ENCODE data around the gene ITGB7. TPM values are rescaled to one million over a fixed set of nuclear protein-coding genes. Genes with fewer than 3 reads are reported as not detected.
A peak's percentile ranks its signal among the peaks of the same experiment; 100 is the strongest.

Gene ITGB7
- total and polyA plus RNA-seq, 9 of the 15 experiments (the other 6 are each of a cell fraction or from before 2014, with no cell fraction given) = 0.06 to 2.0 (median 0.67) TPM

DNA sequence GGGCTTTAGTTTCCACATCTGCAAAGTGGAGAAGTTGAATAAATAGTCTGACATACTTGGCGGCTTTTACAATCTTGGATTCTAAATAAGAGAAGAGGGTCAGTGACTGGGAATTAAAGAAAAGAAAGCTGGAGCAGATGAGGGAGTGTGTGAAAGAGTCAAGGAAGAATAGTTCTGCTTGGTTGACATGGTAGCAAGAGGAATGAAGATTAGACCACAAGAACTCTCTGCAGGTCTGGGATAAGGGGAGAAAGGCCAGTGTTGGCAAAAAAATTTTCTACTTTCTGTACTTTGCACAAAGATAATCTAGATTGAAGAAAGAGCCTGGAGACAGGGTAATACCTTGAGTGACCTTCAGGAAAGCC is 5.9 kb downstream of the ITGB7 start (continued):
- no peak for TF ChIP-seq MYBL2 (IDR thresholded peaks at IDR 0.05; ENCODE audit: low read depth)
- no peak for TF ChIP-seq MYBL2 (CRISPR knock-in tag; IDR thresholded peaks at IDR 0.05; ENCODE audit: borderline replicate concordance)
- TF ChIP-seq YBX1 (IDR thresholded peaks at IDR 0.05) = no peak
- TF ChIP-seq MAFF (IDR thresholded peaks at IDR 0.05; ENCODE audit: low read length) = no peak
- TF ChIP-seq HDAC3 (IDR thresholded peaks at IDR 0.05; ENCODE audit: borderline replicate concordance, partially characterized antibody) = no peak
- no peak for TF ChIP-seq NCOA4 (IDR thresholded peaks at IDR 0.05; ENCODE audit: partially characterized antibody)
- no peak for TF ChIP-seq EWSR1 (IDR thresholded peaks at IDR 0.05; ENCODE audit: borderline replicate concordance, low read depth, partially characterized antibody)
- TF ChIP-seq ZNF75A (CRISPR knock-in tag; IDR thresholded peaks at IDR 0.05) = no peak
- no peak for TF ChIP-seq BRD4 (IDR thresholded peaks at IDR 0.05)
- TF ChIP-seq, protein P1, sequence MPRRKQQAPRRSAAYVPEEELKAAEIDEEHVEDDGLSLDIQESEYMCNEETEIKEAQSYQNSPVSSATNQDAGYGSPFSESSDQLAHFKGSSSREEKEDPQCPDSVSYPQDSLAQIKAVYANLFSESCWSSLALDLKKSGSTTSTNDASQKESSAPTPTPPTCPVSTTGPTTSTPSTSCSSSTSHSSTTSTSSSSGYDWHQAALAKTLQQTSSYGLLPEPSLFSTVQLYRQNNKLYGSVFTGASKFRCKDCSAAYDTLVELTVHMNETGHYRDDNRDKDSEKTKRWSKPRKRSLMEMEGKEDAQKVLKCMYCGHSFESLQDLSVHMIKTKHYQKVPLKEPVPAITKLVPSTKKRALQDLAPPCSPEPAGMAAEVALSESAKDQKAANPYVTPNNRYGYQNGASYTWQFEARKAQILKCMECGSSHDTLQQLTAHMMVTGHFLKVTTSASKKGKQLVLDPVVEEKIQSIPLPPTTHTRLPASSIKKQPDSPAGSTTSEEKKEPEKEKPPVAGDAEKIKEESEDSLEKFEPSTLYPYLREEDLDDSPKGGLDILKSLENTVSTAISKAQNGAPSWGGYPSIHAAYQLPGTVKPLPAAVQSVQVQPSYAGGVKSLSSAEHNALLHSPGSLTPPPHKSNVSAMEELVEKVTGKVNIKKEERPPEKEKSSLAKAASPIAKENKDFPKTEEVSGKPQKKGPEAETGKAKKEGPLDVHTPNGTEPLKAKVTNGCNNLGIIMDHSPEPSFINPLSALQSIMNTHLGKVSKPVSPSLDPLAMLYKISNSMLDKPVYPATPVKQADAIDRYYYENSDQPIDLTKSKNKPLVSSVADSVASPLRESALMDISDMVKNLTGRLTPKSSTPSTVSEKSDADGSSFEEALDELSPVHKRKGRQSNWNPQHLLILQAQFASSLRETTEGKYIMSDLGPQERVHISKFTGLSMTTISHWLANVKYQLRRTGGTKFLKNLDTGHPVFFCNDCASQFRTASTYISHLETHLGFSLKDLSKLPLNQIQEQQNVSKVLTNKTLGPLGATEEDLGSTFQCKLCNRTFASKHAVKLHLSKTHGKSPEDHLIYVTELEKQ (CRISPR knock-in tag; IDR thresholded peaks at IDR 0.05) = no peak
- peak; percentile 70 for TF ChIP-seq NCOR1 (IDR thresholded peaks at IDR 0.05)
- TF ChIP-seq, protein P2, sequence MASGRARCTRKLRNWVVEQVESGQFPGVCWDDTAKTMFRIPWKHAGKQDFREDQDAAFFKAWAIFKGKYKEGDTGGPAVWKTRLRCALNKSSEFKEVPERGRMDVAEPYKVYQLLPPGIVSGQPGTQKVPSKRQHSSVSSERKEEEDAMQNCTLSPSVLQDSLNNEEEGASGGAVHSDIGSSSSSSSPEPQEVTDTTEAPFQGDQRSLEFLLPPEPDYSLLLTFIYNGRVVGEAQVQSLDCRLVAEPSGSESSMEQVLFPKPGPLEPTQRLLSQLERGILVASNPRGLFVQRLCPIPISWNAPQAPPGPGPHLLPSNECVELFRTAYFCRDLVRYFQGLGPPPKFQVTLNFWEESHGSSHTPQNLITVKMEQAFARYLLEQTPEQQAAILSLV (tag; IDR thresholded peaks at IDR 0.05) = no peak
- no peak for TF ChIP-seq PHF20 (IDR thresholded peaks at IDR 0.05; ENCODE audit: partially characterized antibody)
- TF ChIP-seq ETV5 (CRISPR knock-in tag; IDR thresholded peaks at IDR 0.05; ENCODE audit: low read depth) = no peak
- no peak for TF ChIP-seq SIN3A (IDR thresholded peaks at IDR 0.05; ENCODE audit: borderline replicate concordance in 2 of 2, control insufficient read depth in 1 of 2, low read depth in 2 of 2, low read length in 2 of 2)
- TF ChIP-seq DPF2 (IDR thresholded peaks at IDR 0.05) = peak; percentile 85
- TF ChIP-seq, protein P3, sequence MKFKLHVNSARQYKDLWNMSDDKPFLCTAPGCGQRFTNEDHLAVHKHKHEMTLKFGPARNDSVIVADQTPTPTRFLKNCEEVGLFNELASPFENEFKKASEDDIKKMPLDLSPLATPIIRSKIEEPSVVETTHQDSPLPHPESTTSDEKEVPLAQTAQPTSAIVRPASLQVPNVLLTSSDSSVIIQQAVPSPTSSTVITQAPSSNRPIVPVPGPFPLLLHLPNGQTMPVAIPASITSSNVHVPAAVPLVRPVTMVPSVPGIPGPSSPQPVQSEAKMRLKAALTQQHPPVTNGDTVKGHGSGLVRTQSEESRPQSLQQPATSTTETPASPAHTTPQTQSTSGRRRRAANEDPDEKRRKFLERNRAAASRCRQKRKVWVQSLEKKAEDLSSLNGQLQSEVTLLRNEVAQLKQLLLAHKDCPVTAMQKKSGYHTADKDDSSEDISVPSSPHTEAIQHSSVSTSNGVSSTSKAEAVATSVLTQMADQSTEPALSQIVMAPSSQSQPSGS (CRISPR knock-in tag; IDR thresholded peaks at IDR 0.05) = no peak
- TF ChIP-seq ZC3H11A (IDR thresholded peaks at IDR 0.05; ENCODE audit: low read depth, low read length) = no peak
- TF ChIP-seq POLR3A (IDR thresholded peaks at IDR 0.05; ENCODE audit: borderline replicate concordance, extremely low read depth, insufficient read depth, insufficient read length) = no peak
- TF ChIP-seq ZNF124 (CRISPR knock-in tag; IDR thresholded peaks at IDR 0.05) = no peak
- TF ChIP-seq CSDE1 (IDR thresholded peaks at IDR 0.05) = no peak
- TF ChIP-seq SMAD3 (CRISPR knock-in tag; conservative IDR thresholded peaks at IDR 0.05) = no peak
- TF ChIP-seq, protein P4, sequence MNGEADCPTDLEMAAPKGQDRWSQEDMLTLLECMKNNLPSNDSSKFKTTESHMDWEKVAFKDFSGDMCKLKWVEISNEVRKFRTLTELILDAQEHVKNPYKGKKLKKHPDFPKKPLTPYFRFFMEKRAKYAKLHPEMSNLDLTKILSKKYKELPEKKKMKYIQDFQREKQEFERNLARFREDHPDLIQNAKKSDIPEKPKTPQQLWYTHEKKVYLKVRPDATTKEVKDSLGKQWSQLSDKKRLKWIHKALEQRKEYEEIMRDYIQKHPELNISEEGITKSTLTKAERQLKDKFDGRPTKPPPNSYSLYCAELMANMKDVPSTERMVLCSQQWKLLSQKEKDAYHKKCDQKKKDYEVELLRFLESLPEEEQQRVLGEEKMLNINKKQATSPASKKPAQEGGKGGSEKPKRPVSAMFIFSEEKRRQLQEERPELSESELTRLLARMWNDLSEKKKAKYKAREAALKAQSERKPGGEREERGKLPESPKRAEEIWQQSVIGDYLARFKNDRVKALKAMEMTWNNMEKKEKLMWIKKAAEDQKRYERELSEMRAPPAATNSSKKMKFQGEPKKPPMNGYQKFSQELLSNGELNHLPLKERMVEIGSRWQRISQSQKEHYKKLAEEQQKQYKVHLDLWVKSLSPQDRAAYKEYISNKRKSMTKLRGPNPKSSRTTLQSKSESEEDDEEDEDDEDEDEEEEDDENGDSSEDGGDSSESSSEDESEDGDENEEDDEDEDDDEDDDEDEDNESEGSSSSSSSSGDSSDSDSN (IDR thresholded peaks at IDR 0.05; ENCODE audit: borderline replicate concordance in 1 of 2, low read depth in 2 of 2, low read length in 2 of 2) = no peak
